ENCODE data around the gene MSL1.

GRCh38 chr17:40079545-40079944 lies 42.2 kb upstream of the MSL1 start:
- no peak for TF ChIP-seq CTCF (IDR thresholded peaks at IDR 0.05)
- no peak for TF ChIP-seq POLR2A (IDR thresholded peaks at IDR 0.05)
